IPS-18a (cell line): Measurements from ENCODE around the gene GPX7.

Source experiments
- H3K27ac ChIP-seq: one replicate; pipeline ENCODE4 v1.5.1; 2013; ENCODE audit warnings: low read length
- H3K27me3 ChIP-seq: one replicate; pipeline ENCODE4 v1.6.1; 2013; ENCODE audit warnings: mild to moderate bottlenecking, low read length; ENCODE audit not compliant: control insufficient read depth, insufficient read depth
- H3K36me3 ChIP-seq: one replicate; pipeline ENCODE4 v1.6.1; 2013; ENCODE audit warnings: low read depth, low read length; ENCODE audit not compliant: control insufficient read depth
- H3K4me1 ChIP-seq: one replicate; pipeline ENCODE4 v1.6.1; 2013; ENCODE audit warnings: low read depth, low read length; ENCODE audit not compliant: control insufficient read depth
- H3K4me3 ChIP-seq: one replicate; pipeline ENCODE4 v1.5.1; 2013; ENCODE audit warnings: low read length
- H3K9ac ChIP-seq: one replicate; pipeline ENCODE4 v1.6.1; 2013; ENCODE audit warnings: mild to moderate bottlenecking, low read length, moderate library complexity
- H3K9me3 ChIP-seq: one replicate; pipeline ENCODE4 v1.6.1; 2013; ENCODE audit warnings: low read depth, low read length; ENCODE audit not compliant: control insufficient read depth

The GPX7 gene

GRCh38 chr1:52604063-52604770 lies 2.0 kb downstream of the GPX7 start:
- H3K27me3 ChIP-seq = peaks cover 36% of the 10 kb centered on the region
- no peak overlapping the region for H3K9ac ChIP-seq
- H3K4me3 ChIP-seq = no peak overlapping the region
- no peak overlapping the region for H3K27ac ChIP-seq
- H3K4me1 ChIP-seq = peaks cover 7% of the 10 kb centered on the region
- H3K9me3 ChIP-seq = no peaks in the 10 kb centered on the region
- peaks cover 3% of the 10 kb centered on the region for H3K36me3 ChIP-seq

GRCh38 chr1:52613636-52614373 lies 11.6 kb downstream of the GPX7 start:
- Histone ChIP-seq H3K27ac (no peak overlapping the region), H3K4me3 (no peak overlapping the region), H3K4me1 (peaks cover 6% of the 10 kb centered on the region), H3K36me3 (no peaks in the 10 kb centered on the region), H3K9me3 (no peaks in the 10 kb centered on the region), H3K27me3 (no peaks in the 10 kb centered on the region), H3K9ac (no peak overlapping the region)

- H3K4me1 ChIP-seq = peaks cover 6% of the 10 kb centered on the region
- H3K27ac ChIP-seq = no peak overlapping the region
- H3K36me3 ChIP-seq = no peaks in the 10 kb centered on the region
- no peak overlapping the region for H3K4me3 ChIP-seq
- no peaks in the 10 kb centered on the region for H3K27me3 ChIP-seq
- no peaks in the 10 kb centered on the region for H3K9me3 ChIP-seq
- no peak overlapping the region for H3K9ac ChIP-seq
These were observed 12.5 kb downstream of the GPX7 start for GRCh38 chr1:52614671-52615070.

- H3K4me1 ChIP-seq = peaks cover 6% of the 10 kb centered on the region
- H3K4me3 ChIP-seq = no peak overlapping the region
- H3K27ac ChIP-seq = no peak overlapping the region
- H3K9me3 ChIP-seq = no peaks in the 10 kb centered on the region
- H3K36me3 ChIP-seq = no peaks in the 10 kb centered on the region
- no peaks in the 10 kb centered on the region for H3K27me3 ChIP-seq
- H3K9ac ChIP-seq = no peak overlapping the region
These were observed 13.4 kb downstream of the GPX7 start for GRCh38 chr1:52615489-52616042.

- no peak overlapping the region for H3K27ac ChIP-seq
- H3K4me1 ChIP-seq = no peaks in the 10 kb centered on the region
- no peaks in the 10 kb centered on the region for H3K27me3 ChIP-seq
- no peak overlapping the region for H3K9ac ChIP-seq
- H3K36me3 ChIP-seq = no peaks in the 10 kb centered on the region
- peaks cover 4% of the 10 kb centered on the region for H3K9me3 ChIP-seq
- H3K4me3 ChIP-seq = no peak overlapping the region
These were observed 19.8 kb downstream of the GPX7 start for GRCh38 chr1:52621950-52622349.

- Histone ChIP-seq H3K36me3 (no peaks in the 10 kb centered on the region), H3K9ac (no peak overlapping the region), H3K27me3 (no peaks in the 10 kb centered on the region), H3K27ac (no peak overlapping the region), H3K4me3 (no peak overlapping the region), H3K4me1 (no peaks in the 10 kb centered on the region), H3K9me3 (peaks cover 4% of the 10 kb centered on the region)
These were observed 21.6 kb downstream of the GPX7 start for GRCh38 chr1:52623812-52624211.

GRCh38 chr1:52627028-52627427 lies 24.9 kb downstream of the GPX7 start:
- Histone ChIP-seq H3K27ac (no peak overlapping the region), H3K4me1 (no peaks in the 10 kb centered on the region), H3K4me3 (no peak overlapping the region), H3K27me3 (peaks cover 14% of the 10 kb centered on the region), H3K9ac (no peak overlapping the region), H3K9me3 (no peaks in the 10 kb centered on the region), H3K36me3 (no peaks in the 10 kb centered on the region)

GRCh38 chr1:52628614-52629324 lies 26.6 kb downstream of the GPX7 start:
- H3K9ac ChIP-seq = no peak overlapping the region
- no peaks in the 10 kb centered on the region for H3K9me3 ChIP-seq
- H3K4me3 ChIP-seq = no peak overlapping the region
- peaks cover 30% of the 10 kb centered on the region for H3K27me3 ChIP-seq
- peaks cover 3% of the 10 kb centered on the region for H3K4me1 ChIP-seq
- no peak overlapping the region for H3K27ac ChIP-seq
- H3K36me3 ChIP-seq = no peaks in the 10 kb centered on the region

GRCh38 chr1:52629325-52629643 lies 27.1 kb downstream of the GPX7 start:
- Histone ChIP-seq H3K27ac (no peak overlapping the region), H3K9ac (no peak overlapping the region), H3K4me3 (no peak overlapping the region), H3K9me3 (no peaks in the 10 kb centered on the region), H3K27me3 (peaks cover 35% of the 10 kb centered on the region), H3K36me3 (no peaks in the 10 kb centered on the region), H3K4me1 (peaks cover 3% of the 10 kb centered on the region)

GRCh38 chr1:52629667-52630066 lies 27.5 kb downstream of the GPX7 start:
- peaks cover 3% of the 10 kb centered on the region for H3K4me1 ChIP-seq
- H3K36me3 ChIP-seq = no peaks in the 10 kb centered on the region
- H3K27me3 ChIP-seq = peaks cover 39% of the 10 kb centered on the region
- no peaks in the 10 kb centered on the region for H3K9me3 ChIP-seq
- no peak overlapping the region for H3K9ac ChIP-seq
- no peak overlapping the region for H3K4me3 ChIP-seq
- no peak overlapping the region for H3K27ac ChIP-seq

GRCh38 chr1:52631759-52632331 lies 29.7 kb downstream of the GPX7 start:
- no peak overlapping the region for H3K9ac ChIP-seq
- H3K9me3 ChIP-seq = no peaks in the 10 kb centered on the region
- peaks cover 3% of the 10 kb centered on the region for H3K4me1 ChIP-seq
- no peak overlapping the region for H3K27ac ChIP-seq
- H3K27me3 ChIP-seq = peaks cover 49% of the 10 kb centered on the region
- H3K36me3 ChIP-seq = no peaks in the 10 kb centered on the region
- no peak overlapping the region for H3K4me3 ChIP-seq
